HG02870 (cell line): ENCODE results near the gene DMRTA2.

Source experiments
- ATAC-seq: cut with Tn5 transposase; IDR thresholded peaks from one replicate; pipeline ENCODE4 v1.9.1; 2021; ENCODE audit warnings: mild to moderate bottlenecking, moderate library complexity; ENCODE audit not compliant: unreplicated experiment

DMRTA2 gene

DNA sequence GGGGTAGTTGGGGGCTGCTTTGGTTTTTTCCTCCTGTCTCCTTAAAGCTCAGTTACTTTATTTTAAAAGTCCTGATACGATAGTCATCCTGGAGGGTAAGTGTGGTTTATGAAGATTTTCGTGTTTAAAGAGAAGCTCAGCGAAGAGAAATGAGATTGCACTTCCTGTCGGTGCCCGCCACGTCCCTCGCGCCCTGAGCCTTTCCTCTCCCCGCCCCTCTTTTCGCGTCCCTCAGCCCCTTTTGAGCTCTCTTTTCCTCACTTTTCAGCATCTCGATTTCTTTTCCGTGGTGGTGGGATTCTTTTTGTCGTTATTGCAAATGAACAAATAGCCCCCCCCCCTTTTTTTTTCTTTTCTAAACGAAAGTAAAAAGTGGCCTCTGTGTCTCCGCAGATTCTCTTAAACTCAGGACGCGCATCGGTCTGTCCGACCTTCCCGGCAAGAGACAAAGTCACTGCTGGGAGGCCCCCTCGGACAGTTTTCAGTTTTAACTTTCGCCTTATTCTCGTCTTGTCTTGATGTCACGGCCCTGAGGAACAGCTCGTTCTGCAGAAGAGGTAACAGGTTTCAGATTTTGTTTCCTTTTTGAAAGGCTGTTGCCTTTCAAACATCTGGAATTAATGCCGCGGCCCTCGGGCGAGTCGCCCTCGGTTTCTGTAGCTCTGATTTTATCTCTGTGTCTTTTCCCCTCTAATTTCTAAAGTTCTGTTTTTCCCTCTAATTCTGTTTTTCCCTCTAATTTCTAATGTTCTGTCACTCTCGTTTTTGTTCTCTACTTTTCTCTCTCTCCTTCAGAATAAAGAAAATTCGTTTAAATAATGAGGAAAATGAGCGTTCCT lies 1.0 kb upstream of the DMRTA2 start:
- no peak for ATAC-seq

DNA sequence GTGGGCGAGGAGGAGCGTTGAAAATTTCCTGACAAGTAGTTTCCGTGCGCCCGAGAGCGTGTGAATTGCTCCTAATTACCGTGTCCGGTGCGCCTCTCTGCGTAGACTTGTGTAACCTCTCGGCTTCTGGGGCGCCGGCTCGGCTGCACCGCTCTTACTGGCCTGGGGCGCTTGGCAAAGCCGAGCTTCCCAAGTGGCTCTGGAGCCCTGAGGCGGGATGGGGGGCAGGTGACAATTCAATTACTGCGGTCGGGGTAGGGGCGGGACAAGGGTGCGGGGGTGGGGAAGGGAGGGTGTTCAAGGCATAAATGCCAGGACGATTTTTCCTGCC lies 392 bp upstream of the DMRTA2 start:
- no peak for ATAC-seq

DNA sequence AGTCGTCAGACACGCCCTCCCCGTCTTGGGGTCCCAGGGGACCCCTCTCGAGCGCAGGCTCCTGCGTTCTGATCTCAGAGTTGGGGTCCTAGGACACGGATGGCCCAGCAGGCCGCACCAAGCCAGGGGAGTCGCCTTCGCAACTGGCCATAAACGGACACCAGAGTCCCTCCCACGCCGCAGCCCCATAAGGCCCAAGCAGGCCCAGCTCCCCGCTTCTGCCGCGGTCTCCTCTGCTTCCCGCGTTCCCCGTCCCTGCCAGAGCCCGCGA lies 633 bp downstream of the DMRTA2 start:
- no peak for ATAC-seq

DNA sequence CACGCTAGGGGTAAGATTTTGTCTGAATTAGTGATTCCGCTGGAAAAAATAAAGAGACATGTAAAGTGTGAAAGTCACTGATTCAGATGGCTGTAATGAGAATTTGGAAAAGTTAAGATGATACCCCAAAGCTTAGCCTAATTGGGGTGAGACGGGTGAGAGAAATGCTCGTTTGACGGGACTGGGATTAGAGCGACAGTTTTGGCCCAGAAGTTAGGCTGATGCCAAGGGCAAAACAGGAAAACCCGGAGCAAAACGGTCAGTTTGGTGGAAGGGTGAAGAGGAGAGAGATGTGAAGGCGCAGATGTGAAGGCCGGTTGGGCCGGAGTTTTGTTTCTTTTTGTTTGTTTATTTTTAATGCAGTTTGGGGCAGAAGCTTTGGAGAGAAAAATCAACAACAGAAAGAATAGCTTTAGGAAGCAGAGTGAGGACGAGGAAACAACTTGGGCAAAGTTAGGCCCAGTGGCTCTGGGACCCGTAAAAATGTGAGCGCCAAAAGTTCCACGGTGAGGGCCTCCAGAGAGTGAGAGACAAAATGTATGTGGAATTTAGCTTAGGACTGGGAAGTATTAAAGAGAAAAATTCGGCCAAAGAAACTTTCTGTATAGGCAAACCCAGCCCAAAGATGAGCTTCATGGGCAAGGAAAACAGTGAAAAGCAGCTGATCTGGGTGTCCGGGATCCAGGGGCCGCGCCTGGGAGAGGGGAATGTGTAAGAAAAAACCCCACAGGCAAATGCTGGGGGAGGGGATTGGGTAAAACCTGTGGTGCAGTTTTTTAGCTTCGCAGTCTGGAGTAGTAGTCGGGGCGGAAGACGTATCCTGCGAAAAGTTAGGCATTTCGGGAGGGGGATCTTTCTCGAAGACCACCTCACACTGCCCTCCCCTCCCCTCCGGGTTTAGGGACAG lies 1.2 kb downstream of the DMRTA2 start:
- no peak for ATAC-seq

DNA sequence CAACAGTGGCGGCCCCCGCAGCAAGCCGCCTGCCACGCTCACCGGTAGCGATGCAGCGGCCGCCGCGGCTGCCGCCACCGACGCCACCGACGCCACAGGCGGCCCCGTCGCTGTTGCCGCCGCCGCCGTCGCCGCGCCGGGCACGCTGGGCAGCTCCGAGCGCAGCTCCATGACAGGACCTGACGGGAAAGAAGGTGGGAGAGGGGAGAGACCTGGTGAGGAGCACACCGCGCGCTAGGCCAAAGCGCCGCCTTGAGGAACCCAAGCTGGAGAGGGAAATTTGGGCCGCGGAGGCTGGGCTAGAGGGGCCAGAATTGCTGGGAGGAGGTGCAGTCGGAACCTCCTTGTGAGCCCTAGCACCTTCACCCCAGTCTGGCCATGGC lies 1.9 kb downstream of the DMRTA2 start:
- ATAC-seq: no peak

DNA sequence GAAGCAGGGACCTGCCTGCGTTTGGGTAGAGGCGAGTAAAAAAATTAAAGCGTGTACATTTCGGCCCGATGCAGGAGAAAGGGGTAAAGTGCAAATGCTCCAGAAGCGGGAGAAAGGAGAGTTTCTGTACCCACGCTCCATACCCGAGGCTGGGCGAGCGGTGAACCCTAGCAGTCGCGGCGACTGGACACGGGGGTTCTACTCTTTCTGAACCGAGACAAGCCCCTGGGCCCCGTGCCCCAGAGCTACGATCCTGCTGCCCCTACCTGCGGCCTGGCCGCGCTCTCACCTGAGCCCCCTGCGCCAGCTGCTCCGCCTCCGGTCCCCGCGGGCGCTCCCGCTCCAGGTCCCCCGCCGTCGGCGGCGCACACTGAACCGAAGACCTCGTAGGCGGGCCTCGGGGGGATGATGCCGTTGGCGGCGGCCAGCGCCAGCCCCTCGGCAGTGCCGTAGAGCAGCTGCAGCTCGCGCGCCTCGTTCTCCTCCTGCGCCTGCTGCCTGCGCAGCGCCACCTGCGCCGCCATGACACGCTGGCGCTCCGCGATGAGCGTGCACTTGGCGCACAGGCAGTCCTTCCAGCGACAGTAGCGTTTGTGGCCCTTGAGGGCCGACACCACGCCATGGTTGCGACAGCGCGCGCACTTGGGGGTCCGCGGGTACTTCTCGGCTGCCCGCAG lies 2.4 kb downstream of the DMRTA2 start:
- no peak for ATAC-seq

DNA sequence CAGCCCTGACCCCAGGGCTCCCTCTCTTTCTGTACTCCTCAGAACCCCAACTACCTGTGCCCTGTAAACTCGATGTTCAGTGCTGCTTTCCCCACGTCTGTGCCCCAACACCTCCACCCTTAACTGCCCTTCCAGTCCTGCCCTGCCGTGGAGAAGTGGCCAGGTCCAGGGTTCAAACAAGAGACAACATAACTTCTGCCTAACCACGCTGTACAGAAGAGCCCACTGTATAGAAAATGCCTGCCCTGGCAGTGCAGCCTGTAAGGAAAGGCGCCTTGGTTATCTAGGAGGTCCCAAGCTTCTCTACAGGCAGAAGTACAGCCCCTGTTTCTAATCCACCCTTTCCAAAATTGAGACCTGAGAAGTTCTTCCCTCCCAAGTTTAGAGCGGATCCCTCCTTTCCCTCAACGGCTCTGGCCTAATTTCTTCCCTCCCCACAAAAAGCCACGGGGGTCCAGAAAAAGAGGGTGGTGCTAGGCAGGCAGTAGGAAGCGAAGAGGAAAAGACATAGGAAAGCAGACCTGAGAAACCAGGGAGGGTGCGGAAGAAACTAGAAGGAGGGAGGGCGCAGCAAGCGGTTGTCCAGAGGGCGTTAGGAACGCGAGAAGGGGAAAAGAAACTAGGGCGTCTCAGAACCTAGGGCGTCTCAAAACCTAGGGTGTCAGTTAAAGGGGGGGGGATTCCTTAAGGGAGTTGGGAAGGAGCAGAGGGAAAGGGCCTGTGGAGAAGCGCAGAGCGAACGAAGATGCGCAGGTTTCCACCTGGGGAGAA lies 3.2 kb downstream of the DMRTA2 start:
- no peak for ATAC-seq

DNA sequence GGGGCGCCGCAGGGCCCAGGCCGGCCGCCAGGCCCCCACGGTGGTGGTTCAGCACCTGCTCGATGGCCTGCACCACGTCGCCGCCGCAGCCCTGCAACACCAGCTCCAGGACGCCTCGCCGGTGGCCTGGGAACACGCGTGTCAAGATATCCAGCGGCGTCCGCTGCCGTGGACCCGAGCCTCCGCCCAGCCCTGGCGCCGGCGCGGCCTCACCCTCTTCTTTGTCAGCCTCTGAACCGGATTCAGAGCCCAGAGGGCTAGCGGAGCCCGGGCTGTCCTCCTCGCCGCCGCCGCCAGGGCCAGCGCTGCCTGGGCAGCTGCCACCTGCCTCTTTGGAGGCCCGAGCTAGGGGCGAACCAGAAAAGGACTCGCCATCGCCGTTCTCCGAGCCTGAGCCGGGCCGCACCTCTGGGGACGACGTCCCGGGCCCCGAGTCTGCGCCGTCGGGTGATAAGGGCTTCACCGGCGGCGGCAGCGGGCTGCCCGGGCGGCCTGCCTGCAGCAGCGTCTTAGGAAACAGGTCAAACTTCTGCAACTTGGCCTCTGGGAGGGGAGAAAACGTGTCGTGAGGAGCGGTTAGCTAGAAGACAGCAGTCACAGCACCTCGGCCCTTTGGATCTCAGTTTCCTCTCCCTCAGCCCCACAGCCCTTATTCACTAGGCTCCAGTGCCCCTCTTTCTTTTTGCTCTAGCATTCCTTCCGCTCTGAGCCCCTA lies 3.9 kb downstream of the DMRTA2 start:
- ATAC-seq: no peak

DNA sequence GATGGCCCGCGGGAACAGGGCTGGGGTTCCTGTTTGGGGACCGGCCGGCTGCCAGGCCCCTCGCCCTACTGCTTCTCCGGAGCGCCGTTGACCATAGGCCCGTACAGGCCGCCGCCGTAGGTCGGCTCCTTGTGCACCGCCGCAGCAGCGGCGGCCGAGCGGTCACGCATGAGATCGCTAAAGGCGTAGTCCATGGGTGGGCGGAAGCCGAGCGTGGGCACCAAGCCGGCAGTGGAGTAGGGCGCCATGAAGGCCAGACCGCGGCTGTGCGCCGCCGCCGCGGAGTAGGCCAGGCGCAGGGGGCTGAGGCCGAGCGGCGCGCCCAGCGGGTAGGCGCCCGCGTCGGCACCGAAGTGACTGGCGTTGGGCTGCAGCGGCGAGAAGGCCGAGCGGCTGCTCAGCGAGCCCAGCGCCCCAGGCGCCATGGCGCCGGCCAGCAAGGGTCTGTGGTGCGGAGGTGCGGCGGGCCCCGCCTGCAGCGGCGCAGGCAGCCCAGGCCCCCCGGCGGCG lies 4.6 kb downstream of the DMRTA2 start:
- no peak for ATAC-seq

DNA sequence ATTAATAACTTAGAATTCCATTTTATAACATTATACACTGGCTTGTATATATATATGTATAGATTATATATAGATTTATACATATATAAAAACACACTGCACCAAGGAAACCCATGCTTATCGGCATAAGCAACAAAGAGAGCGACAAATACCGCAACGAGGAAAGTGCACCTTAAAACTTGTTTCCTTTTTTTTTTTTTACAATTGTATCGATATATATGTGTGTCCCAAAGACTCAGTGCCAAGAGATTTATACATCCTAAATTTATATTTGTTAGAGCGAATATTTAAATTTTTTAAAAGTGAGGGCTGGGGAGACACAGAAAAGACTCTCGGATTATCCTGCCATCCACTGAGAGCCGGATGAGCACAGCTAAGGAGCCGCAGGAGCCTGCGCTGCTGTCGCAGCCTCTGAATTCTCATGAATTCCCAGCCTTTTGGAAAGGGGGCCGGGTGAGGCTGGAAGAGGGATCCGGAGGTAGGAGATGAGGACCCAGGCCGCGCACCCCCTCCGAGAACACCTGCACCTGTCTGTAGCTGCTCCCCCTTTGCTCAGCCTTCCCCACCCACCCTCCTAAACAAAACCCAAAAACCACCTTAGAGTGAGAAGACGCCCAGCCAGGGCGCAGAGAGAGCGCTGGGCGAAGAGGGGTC lies 5.2 kb downstream of the DMRTA2 start:
- ATAC-seq: no peak

DNA sequence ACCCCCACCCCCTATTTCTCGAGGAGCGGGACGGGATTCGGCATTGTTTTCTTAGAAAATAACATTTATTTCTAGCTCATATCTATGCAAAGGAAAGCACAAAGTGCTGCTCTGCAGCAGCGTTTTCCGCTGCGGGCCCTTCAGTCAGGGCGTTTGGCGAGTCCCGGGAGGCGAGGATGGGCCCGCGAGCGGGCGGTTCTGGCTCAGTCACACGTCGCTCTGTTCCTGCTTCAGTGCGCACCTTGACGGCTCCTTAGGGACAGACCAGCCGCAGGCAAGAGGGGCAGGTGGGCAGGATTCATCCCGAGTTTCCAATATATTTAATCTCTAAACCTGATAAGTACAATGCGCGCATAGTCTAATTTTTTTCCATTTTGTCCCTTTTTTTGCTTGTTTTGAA lies 5.7 kb downstream of the DMRTA2 start:
- no peak for ATAC-seq

DNA sequence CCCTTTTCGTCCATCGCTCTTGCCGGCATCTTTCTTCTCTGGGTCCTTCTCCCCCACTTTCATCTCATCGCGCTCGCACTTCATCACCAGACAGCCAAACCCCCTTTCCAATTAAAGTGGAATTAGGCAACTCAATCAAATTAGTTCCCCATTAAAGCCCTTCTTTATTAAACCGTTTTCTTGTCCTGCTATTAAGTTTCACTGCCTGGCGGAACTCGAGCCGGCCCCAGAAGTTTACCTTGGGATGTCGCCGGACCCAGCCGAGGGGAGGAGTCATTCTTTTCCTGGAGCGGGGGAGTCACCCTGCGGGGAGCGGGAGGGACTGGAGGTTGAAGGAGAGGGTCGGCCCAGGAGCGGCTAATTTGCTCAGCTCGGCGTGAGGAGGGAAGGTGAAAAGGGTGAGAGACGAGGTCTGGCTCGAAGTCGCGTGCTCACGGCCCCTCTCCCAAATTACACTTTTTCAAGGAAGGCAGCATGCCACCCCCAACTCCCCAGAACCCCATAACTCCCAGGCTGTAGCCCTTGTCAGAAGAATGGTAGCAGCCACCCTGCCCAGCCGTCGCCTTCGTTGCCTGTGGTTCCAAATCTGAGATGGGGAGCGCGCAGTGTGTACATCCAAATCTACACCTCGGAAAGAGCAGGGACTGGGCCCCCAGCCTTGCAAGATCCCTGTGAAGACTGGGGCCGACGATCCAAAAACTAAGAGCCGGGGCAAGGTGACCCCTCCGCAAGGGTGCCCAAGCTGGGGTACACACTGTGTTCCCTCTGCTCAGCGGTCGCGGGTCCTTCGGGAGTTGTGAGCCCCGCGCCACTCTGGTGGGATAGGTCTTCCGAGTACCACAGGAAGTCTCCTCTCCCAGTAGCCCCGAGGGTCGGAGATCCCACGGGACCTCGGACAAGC lies 6.4 kb downstream of the DMRTA2 start:
- ATAC-seq: no peak

DNA sequence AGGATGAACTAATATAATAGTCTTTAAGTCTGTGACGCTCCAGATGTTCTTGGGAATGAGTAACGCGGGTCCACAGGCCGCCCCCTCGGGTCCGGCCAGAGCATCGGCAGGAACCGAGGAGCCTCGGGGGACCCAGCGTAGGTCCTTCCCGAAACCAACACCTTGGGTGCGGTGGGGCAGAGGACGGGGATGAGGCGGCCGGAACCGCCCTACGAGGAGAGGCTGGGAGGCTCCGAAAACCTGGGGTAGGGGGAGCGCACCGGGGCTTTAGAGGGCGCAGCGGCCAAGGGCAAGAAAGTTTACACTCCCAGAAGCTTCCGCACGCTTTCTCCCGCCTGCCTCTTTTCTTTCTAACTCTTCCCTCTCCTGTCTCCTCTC lies 7.1 kb downstream of the DMRTA2 start:
- no peak for ATAC-seq

DNA sequence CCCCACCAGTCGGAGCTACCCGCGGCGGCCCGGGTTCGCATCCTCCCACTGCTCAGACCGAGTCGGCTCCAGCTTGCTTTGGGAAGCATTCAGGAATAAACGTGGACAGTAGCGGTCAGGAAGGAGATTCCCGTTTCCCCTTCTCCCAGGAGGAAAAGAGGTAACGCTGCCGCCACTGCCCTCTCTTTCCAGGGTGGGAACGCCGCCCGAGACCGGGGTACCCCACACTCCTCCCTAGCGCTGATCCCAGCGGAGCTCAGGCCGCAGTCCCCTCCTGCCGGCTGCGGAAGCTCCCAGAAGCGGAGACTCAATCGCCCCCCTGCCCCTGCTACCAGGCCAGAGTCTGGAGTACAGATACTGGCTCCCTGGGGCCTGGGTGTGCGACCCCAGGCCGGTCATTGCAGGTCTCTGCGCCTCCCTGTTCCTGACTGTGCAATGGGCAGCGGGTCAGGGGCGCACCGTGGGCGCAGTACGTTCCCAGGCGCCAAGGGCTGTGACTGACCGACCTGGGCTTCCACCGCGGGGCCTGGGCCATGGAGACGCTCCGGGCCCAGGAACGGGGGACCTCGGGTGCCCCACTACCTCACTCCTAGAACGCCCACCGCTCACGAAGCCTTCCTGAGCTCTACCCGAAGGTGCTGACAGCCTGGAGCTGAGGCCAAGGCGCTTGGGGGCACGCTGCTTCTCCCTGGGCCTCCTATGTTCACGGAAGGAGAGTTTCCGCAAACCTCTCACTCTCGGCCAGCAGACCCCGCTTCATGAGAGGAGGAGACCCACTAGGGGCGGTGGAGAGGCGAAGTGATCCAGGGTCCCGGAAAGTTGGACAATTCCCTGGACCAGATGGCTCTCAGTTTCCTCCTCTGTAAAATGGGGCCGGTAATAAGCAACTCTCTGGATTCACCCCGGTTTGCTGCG lies 7.8 kb downstream of the DMRTA2 start:
- ATAC-seq: no peak

DNA sequence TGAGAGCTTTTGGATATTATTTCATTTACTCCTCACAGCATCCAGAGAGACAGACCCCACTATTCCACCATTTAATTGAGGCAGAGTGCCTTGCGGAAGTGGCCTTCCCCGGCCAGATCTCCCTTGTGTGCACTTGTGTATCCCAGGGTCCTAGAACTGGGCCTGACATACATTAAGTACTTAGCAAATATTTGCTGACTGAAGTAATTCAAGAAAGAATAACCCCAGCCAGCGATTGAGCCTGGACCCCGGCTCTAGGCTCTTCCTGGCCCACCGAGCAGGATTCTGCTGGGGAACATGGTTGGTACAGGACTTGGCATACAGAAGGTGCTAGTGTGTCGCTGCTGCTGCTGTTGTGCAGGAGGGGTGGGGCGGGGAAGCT lies 8.4 kb downstream of the DMRTA2 start:
- no peak for ATAC-seq

DNA sequence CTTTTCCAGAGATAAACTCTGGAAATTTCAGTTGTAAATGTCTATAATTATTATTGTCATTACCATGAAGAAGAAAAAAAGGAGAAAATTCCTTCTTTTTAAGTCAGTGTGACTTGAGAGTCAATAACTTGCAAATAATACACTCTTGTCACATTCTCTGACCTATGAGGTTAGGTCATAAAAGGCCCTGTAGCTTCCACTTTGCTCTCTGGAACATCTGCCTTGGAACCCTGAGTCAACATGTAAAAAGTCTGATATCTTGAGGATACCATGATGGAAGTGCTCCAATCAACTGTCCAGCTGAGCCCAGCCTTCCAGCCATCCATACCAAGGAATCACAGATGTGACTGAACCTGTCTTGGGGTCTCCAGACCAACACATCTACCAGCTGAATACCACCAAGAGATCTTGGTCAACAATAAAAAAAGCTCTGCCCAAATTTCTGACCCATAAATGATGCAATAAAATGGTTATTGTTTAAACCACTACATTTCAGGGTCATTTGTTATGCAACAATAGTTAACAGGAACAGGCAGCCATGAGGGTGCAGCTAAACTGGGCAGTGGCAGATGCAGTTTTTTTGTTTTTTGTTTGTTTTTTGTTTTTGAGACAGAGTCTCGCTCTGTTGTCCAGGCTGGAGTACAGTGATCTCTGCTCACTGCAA lies 10.3 kb downstream of the DMRTA2 start:
- ATAC-seq: no peak

DNA sequence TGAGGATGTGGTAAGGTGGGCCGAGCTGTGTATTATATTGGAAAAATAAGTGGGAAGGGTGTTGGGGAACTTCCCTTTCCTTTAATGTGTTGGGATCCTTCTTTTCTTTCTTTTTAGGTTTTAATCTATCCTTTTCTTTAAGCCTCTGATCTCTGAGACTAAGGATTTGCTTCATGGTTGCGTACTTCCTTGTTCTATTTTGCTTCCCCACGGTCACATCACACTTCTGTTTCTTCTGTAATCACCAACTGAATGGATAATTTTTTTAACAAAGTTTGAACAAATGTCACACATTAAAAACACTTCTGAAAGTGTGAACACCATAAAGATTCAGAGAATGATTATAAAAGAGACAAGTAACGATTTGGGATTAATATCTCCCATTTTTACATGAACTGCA lies 17.4 kb downstream of the DMRTA2 start:
- no peak for ATAC-seq
